GM10266 (cell line): Measurements from ENCODE around the gene ERMP1.

Experiments
- DNase-seq: peaks from one replicate; pipeline ENCODE4 v3.0.0; 2012; ENCODE audit errors: extremely low spot score
- TF ChIP-seq, protein P1 (sequence below): IDR thresholded peaks from 2 replicates; pipeline ENCODE4 v1.5.1; 2012; ENCODE audit warnings: mild to moderate bottlenecking, low read depth; ENCODE audit not compliant: control insufficient read depth, insufficient read depth; ENCODE audit errors: missing control alignments

ERMP1 gene

GRCh38 chr9:5873439-5873838 lies 40.5 kb upstream of the ERMP1 start:
- TF ChIP-seq, protein P1, sequence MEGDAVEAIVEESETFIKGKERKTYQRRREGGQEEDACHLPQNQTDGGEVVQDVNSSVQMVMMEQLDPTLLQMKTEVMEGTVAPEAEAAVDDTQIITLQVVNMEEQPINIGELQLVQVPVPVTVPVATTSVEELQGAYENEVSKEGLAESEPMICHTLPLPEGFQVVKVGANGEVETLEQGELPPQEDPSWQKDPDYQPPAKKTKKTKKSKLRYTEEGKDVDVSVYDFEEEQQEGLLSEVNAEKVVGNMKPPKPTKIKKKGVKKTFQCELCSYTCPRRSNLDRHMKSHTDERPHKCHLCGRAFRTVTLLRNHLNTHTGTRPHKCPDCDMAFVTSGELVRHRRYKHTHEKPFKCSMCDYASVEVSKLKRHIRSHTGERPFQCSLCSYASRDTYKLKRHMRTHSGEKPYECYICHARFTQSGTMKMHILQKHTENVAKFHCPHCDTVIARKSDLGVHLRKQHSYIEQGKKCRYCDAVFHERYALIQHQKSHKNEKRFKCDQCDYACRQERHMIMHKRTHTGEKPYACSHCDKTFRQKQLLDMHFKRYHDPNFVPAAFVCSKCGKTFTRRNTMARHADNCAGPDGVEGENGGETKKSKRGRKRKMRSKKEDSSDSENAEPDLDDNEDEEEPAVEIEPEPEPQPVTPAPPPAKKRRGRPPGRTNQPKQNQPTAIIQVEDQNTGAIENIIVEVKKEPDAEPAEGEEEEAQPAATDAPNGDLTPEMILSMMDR = no peak
- DNase-seq = no peak

GRCh38 chr9:5872511-5872910 lies 39.6 kb upstream of the ERMP1 start:
- no peak for DNase-seq
- TF ChIP-seq, protein P1 = no peak

DNA sequence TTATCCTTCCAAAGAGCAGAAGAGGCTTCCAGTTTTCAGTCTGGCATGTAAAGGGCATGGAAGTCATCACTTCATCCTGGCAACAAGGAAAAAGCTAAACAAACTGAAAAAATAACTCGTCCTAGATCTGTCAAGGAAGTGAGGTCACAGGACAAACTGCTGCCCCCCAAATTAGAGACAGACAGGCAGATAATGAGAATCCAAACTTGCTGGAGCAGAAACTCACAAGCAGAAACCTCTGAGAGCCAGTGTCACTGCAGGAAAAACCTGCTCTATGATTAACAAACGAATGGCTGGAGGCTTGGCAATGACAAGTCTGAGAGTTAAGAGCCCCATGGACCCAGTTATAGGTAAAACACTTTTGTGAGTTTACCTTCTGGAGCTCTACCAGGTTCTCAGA lies 38.9 kb upstream of the ERMP1 start:
- TF ChIP-seq, protein P1 = no peak
- no peak for DNase-seq

DNA sequence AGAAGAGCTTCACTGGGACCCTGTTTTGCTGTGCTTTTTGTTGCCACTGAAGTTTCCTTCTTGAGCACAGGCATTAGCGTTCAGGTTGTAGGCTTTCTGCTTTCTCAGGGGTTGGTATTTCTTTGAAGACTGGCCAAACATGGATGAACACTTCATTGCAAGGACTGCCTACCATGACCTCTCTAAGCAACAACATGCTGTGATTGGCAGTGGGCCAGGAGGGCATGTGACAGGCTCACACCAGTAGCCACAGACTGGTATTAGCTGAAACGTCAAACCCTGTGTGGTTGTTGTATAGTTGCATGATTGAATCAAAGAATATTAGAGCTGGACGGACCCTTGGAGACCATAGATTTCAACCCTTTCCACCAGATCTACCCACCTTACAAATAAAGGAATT lies 37.8 kb upstream of the ERMP1 start:
- DNase-seq = no peak
- TF ChIP-seq, protein P1 = no peak

DNA sequence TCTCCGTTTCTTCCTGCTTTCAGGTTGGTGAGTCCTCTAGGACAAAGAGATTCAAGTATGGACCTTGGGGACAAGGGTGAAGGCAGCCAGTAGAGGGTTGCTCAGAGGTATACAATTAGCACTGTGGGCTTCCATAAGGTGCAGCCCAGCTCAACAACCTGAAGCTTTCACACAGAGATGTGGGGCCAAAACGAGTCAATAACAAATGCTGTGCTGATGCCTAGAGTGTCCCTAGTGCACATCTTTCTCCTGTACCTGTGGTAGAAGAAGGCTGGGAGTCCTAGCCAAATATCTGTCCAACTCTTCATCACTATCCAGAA lies 37.1 kb upstream of the ERMP1 start:
- DNase-seq = no peak
- TF ChIP-seq, protein P1 = no peak

GRCh38 chr9:5869315-5870019 lies 36.5 kb upstream of the ERMP1 start:
- DNase-seq = no peak
- TF ChIP-seq, protein P1 = peak; percentile 36

DNA sequence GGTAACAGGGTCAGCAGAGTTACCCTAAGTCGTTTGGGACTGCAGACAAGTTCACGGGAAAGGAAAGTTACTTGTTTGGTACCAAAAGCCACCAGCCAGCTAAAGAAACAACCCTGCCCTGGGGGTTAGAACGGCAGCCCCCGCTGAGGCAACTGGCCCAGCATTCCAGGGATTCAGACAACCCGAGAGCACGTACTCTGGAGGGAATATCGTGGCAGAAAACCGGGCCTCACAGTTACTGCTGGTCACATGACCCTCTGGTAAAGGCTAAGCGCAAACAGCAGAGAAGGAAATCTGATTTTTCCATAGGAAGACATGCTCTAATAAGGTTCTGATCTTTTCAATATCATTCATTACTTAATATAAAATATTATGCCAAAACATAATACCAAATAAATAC lies 35.3 kb upstream of the ERMP1 start:
- TF ChIP-seq, protein P1 = no peak
- DNase-seq = no peak
